Measurements from ENCODE around the gene PARP6. TPM values are rescaled to one million over a fixed set of nuclear protein-coding genes. Genes with fewer than 3 reads are reported as not detected.

Gene PARP6
- total RNA-seq, 3 donors from 2014 or later (not counting 1 experiment from before 2014, with no cell fraction given): 132 to 135 (median 132) TPM

DNA sequence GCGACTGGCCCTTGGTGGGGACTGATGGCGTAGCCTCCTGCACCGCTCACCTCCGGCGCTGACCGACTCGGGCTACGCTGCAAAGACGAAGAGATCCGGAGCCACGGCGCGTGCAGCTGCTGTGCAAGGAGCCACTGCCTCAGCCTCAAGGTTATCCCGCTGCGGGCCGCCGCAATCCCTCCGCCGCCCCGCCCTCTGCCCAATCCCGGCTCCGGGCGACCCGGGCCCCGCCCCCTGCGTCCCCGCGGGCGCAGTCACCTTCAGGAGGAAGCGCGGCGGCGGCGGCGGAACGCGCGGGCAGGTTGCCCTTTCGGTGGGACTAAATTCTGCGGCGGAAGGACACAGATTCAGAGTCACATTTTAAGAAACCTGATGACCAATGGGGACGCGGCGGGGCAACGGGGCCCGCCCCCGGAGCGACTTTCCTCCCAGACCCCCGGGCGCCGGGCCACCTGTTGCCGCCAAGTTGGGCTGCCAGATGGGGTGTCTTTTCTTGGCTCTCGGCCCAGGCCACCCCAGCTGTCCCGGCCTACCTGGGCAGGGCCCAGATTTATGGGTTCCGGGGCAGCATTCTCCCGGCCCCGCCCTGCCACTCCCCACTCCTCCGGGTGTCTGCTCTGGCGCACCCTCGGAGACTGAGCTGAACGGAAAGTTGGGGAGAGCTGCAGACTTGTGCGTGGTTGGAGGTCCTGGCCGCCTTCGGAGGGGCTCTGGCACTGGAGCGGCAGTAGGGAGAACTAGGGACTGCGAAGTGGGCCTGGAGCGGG lies 41.1 kb downstream of the PARP6 start, which contains the start of gene PKM:
TSS of gene PKM (minus strand) at position 125 of the 767 bp plus-strand sequence. CDS start 12,093 bp downstream, outside the sequence.
- WGBS (ENCODE audit: insufficient coverage): under 1% methylated on average over 67 of the region's 67 CpGs
- DNase-seq: peak; percentile 77 to 95
- no peaks in the 10 kb centered on the region for H3K36me3 ChIP-seq (ENCODE audit: control insufficient read depth, insufficient read depth, low read length)
- Mint-ChIP-seq H3K27me3 (ENCODE audit: low read depth in 2 of 2) (no peaks in the 10 kb centered on the region), H3K4me3 (peak within 1 kb of the TSS; percentile 98), H3K36me3 (no peaks in the 10 kb centered on the region), H3K9me3 (no peaks in the 10 kb centered on the region), H3K27ac (peak within 1 kb of the TSS; percentile 81 to 94), H3K4me1 (peaks cover 39 to 52% of the 10 kb centered on the region in 2 donors)
- H3K9me3 ChIP-seq (ENCODE audit: control insufficient read depth, insufficient read depth, low read length): no peaks in the 10 kb centered on the region
- H3K4me1 ChIP-seq (ENCODE audit: control insufficient read depth, insufficient read depth, low read length): peaks cover 46% of the 10 kb centered on the region
- peak; percentile 24 to 61 (median 58) for ATAC-seq
- no peaks in the 10 kb centered on the region for H3K27me3 ChIP-seq (ENCODE audit: control insufficient read depth, insufficient read depth, low read length)
- peak within 1 kb of the TSS; percentile 92 for H3K4me3 ChIP-seq (ENCODE audit: low read length)
- TF ChIP-seq, protein P1, sequence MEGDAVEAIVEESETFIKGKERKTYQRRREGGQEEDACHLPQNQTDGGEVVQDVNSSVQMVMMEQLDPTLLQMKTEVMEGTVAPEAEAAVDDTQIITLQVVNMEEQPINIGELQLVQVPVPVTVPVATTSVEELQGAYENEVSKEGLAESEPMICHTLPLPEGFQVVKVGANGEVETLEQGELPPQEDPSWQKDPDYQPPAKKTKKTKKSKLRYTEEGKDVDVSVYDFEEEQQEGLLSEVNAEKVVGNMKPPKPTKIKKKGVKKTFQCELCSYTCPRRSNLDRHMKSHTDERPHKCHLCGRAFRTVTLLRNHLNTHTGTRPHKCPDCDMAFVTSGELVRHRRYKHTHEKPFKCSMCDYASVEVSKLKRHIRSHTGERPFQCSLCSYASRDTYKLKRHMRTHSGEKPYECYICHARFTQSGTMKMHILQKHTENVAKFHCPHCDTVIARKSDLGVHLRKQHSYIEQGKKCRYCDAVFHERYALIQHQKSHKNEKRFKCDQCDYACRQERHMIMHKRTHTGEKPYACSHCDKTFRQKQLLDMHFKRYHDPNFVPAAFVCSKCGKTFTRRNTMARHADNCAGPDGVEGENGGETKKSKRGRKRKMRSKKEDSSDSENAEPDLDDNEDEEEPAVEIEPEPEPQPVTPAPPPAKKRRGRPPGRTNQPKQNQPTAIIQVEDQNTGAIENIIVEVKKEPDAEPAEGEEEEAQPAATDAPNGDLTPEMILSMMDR (IDR thresholded peaks at IDR 0.05): no peak
- peak within 1 kb of the TSS; percentile 80 for H3K27ac ChIP-seq (ENCODE audit: low read length)
- intact Hi-C loops (cut with micrococcal nuclease): loop anchor here (10.0 kb wide), 1 partner anchor 244 kb away; the partner anchor contains the start of gene ARIH1

DNA sequence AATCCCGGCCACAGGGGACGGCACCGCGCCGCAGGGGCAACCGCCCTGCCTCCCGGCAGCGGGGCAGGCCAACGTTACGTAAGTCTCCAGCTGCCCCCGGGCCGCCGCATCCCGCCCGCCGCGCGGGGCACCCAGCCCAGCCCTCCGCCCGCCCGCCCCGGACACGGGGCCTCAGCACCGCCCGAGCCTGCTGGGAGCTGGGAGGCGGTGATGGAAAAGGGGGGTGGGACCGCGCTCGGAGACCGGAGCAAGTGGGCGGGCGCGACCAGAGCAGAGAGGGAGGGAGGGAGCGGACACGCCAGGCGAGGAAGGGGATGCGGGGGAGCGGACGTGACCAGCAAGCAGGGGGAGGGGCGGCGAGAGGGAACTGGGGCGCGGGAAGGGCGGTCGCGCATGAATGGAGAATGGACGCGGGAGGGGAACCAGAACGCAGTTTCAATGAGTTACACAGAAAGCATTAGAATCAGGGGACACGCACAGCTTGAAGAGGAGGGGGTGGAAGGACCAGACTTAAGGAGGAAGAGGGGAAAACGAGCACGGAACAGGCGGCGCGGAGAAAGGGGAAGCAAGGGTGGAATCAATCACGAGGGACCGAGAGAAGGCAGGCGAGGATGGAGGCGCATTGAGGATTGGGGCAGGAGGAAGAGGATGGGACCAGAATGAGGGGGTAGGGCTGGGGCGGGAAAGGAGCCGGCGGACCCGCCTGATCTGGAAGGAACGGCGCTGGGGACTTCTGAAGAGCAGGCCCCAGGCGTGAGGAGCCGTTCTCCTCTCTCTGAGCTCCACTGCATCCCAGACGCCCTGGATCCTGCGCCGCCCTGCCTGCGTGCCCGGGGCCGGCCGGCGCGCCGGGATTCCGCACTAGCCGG lies 41.9 kb downstream of the PARP6 start:
- Histone ChIP-seq H3K27ac (ENCODE audit: low read length) (peak overlapping the region; percentile 80), H3K9me3 (ENCODE audit: control insufficient read depth, insufficient read depth, low read length) (no peaks in the 10 kb centered on the region), H3K27me3 (ENCODE audit: control insufficient read depth, insufficient read depth, low read length) (no peaks in the 10 kb centered on the region), H3K4me3 (ENCODE audit: low read length) (peak overlapping the region; percentile 92), H3K4me1 (ENCODE audit: control insufficient read depth, insufficient read depth, low read length) (peaks cover 49% of the 10 kb centered on the region), H3K36me3 (ENCODE audit: control insufficient read depth, insufficient read depth, low read length) (no peaks in the 10 kb centered on the region)
- intact Hi-C loops (cut with micrococcal nuclease): loop anchor here (10.0 kb wide), 1 partner anchor 244 kb away; the partner anchor contains the start of gene ARIH1
- Mint-ChIP-seq H3K9me3 (no peaks in the 10 kb centered on the region), H3K4me3 (peak overlapping the region; percentile 98), H3K36me3 (no peaks in the 10 kb centered on the region), H3K27me3 (ENCODE audit: low read depth in 2 of 2) (no peaks in the 10 kb centered on the region), H3K4me1 (peaks cover 39 to 56% of the 10 kb centered on the region in 2 donors), H3K27ac (peak overlapping the region; percentile 81 to 94)
- TF ChIP-seq, protein P1 (IDR thresholded peaks at IDR 0.05): no peak
- under 1% methylated on average over 79 of the region's 79 CpGs for WGBS (ENCODE audit: insufficient coverage)
- ATAC-seq: peak; percentile 6 to 19 (median 8)
- DNase-seq: peak; percentile 53 to 67

DNA sequence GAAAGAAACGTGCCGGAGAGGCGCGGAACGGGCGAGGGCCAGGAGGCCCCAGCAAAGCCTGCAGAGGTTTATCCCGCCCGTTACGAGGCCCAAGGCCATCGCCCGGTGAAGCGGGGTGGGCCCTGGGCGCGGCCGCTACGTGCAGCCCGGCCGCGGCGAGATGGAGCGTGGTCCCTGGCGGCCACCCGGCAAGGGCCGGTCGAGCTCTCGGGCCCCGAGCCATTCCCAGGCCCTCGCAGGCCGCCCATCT lies 42.5 kb downstream of the PARP6 start:
- no peaks in the 10 kb centered on the region for H3K36me3 ChIP-seq (ENCODE audit: control insufficient read depth, insufficient read depth, low read length)
- H3K36me3 Mint-ChIP-seq: no peaks in the 10 kb centered on the region
- intact Hi-C loops (cut with micrococcal nuclease): loop anchor here (2.0 to 10.0 kb wide), 5 partner anchors 43 to 555 kb away; partner anchors contain the start of genes ADPGK, ARIH1, BBS4 and HEXA
- peaks cover 49% of the 10 kb centered on the region for H3K4me1 ChIP-seq (ENCODE audit: control insufficient read depth, insufficient read depth, low read length)
- H3K9me3 Mint-ChIP-seq: no peaks in the 10 kb centered on the region
- peaks cover 39 to 59% of the 10 kb centered on the region in 2 donors for H3K4me1 Mint-ChIP-seq
- no peaks in the 10 kb centered on the region for H3K27me3 ChIP-seq (ENCODE audit: control insufficient read depth, insufficient read depth, low read length)
- ATAC-seq (peak in 1 of 3 donors; percentile 0), DNase-seq (peak in 1 of 2 donors; percentile 44)
- peak overlapping the region; percentile 90 to 94 for H3K27ac Mint-ChIP-seq
- under 1% methylated on average over 29 of the region's 29 CpGs for WGBS (ENCODE audit: insufficient coverage)
- peak overlapping the region; percentile 98 for H3K4me3 Mint-ChIP-seq
- H3K4me3 ChIP-seq (ENCODE audit: low read length): peak overlapping the region; percentile 92
- no peaks in the 10 kb centered on the region for H3K27me3 Mint-ChIP-seq (ENCODE audit: low read depth in 2 of 2)
- H3K27ac ChIP-seq (ENCODE audit: low read length): peak overlapping the region; percentile 76
- H3K9me3 ChIP-seq (ENCODE audit: control insufficient read depth, insufficient read depth, low read length): no peaks in the 10 kb centered on the region
- TF ChIP-seq, protein P1 (IDR thresholded peaks at IDR 0.05): no peak
